ENCODE data around the gene YARS2. TPM values are rescaled to one million over a fixed set of nuclear protein-coding genes. Genes with fewer than 3 reads are reported as not detected.

Gene YARS2
- total RNA-seq, 1 donor, result 23.9 TPM

- H3K36me3 ChIP-seq (ENCODE audit: insufficient read depth, low read length), result peaks cover 29% of the 10 kb centered on the region
- H3K27me3 ChIP-seq (ENCODE audit: insufficient read depth, low read length), result no peaks in the 10 kb centered on the region
- H3K9me3 ChIP-seq (ENCODE audit: low read depth, low read length), result no peaks in the 10 kb centered on the region
- no peak overlapping the region for H3K4me2 ChIP-seq (ENCODE audit: insufficient read depth, low read length)
- no peak overlapping the region for H3K27ac ChIP-seq (ENCODE audit: low read depth, low read length)
- H2AFZ ChIP-seq (ENCODE audit: low read length), result no peak overlapping the region
- no peaks in the 10 kb centered on the region for H3K79me2 ChIP-seq (ENCODE audit: insufficient read depth, low read length)
- H3K4me1 ChIP-seq (ENCODE audit: insufficient read depth, low read length), result no peaks in the 10 kb centered on the region
- no peaks in the 10 kb centered on the region for H4K20me1 ChIP-seq (ENCODE audit: insufficient read depth, low read length)
- DNase-seq (ENCODE audit: insufficient read length, low spot score, missing footprints), result no peak
- H3K4me3 ChIP-seq (ENCODE audit: insufficient read depth, low read length), result no peak overlapping the region
- TF ChIP-seq, protein P1, sequence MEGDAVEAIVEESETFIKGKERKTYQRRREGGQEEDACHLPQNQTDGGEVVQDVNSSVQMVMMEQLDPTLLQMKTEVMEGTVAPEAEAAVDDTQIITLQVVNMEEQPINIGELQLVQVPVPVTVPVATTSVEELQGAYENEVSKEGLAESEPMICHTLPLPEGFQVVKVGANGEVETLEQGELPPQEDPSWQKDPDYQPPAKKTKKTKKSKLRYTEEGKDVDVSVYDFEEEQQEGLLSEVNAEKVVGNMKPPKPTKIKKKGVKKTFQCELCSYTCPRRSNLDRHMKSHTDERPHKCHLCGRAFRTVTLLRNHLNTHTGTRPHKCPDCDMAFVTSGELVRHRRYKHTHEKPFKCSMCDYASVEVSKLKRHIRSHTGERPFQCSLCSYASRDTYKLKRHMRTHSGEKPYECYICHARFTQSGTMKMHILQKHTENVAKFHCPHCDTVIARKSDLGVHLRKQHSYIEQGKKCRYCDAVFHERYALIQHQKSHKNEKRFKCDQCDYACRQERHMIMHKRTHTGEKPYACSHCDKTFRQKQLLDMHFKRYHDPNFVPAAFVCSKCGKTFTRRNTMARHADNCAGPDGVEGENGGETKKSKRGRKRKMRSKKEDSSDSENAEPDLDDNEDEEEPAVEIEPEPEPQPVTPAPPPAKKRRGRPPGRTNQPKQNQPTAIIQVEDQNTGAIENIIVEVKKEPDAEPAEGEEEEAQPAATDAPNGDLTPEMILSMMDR (IDR thresholded peaks at IDR 0.05; ENCODE audit: extremely low read depth, low read depth, low read length), result no peak
Measured at GRCh38 chr12:32718926-32719325, 36.8 kb downstream of the YARS2 start.

DNA sequence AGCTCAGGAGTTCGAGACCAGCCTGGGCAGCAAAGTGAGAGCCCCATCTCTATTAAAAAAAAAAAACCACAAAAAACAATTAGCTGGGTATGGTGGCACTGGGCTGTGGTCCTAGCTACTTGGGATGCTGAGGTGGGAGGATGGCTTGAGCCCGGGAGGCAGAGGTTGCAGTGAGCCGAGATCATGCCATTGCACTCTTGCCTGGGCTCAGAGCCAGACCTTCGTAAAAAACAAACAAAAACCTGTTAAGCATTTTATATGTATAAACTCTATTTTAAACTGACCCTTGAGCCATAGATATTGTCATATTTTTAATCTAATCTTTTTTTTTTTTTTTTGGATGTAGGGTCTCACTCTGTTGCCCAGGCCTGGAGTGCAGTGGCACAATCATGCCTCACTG lies 40.9 kb downstream of the YARS2 start:
- H3K4me2 ChIP-seq (ENCODE audit: insufficient read depth, low read length), result no peak overlapping the region
- H3K27ac ChIP-seq (ENCODE audit: low read depth, low read length), result no peak overlapping the region
- no peak for DNase-seq (ENCODE audit: insufficient read length, low spot score, missing footprints)
- H3K9me3 ChIP-seq (ENCODE audit: low read depth, low read length), result no peaks in the 10 kb centered on the region
- H4K20me1 ChIP-seq (ENCODE audit: insufficient read depth, low read length), result no peaks in the 10 kb centered on the region
- no peak overlapping the region for H2AFZ ChIP-seq (ENCODE audit: low read length)
- H3K27me3 ChIP-seq (ENCODE audit: insufficient read depth, low read length), result no peaks in the 10 kb centered on the region
- H3K4me1 ChIP-seq (ENCODE audit: insufficient read depth, low read length), result no peaks in the 10 kb centered on the region
- no peak overlapping the region for H3K4me3 ChIP-seq (ENCODE audit: insufficient read depth, low read length)
- H3K79me2 ChIP-seq (ENCODE audit: insufficient read depth, low read length), result no peaks in the 10 kb centered on the region
- TF ChIP-seq, protein P1 (IDR thresholded peaks at IDR 0.05; ENCODE audit: extremely low read depth, low read depth, low read length), result no peak
- H3K36me3 ChIP-seq (ENCODE audit: insufficient read depth, low read length), result peaks cover 37% of the 10 kb centered on the region

- H3K27me3 ChIP-seq (ENCODE audit: insufficient read depth, low read length), result no peaks in the 10 kb centered on the region
- no peaks in the 10 kb centered on the region for H3K4me1 ChIP-seq (ENCODE audit: insufficient read depth, low read length)
- H3K9me3 ChIP-seq (ENCODE audit: low read depth, low read length), result no peaks in the 10 kb centered on the region
- no peak overlapping the region for H3K27ac ChIP-seq (ENCODE audit: low read depth, low read length)
- TF ChIP-seq, protein P1 (IDR thresholded peaks at IDR 0.05; ENCODE audit: extremely low read depth, low read depth, low read length), result no peak
- peaks cover 28% of the 10 kb centered on the region for H3K36me3 ChIP-seq (ENCODE audit: insufficient read depth, low read length)
- peaks cover 5% of the 10 kb centered on the region for H3K79me2 ChIP-seq (ENCODE audit: insufficient read depth, low read length)
- no peak overlapping the region for H3K4me3 ChIP-seq (ENCODE audit: insufficient read depth, low read length)
- no peaks in the 10 kb centered on the region for H4K20me1 ChIP-seq (ENCODE audit: insufficient read depth, low read length)
- DNase-seq (ENCODE audit: insufficient read length, low spot score, missing footprints), result no peak
- H3K4me2 ChIP-seq (ENCODE audit: insufficient read depth, low read length), result no peak overlapping the region
- no peak overlapping the region for H2AFZ ChIP-seq (ENCODE audit: low read length)
Measured at GRCh38 chr12:32708926-32709325, 46.8 kb downstream of the YARS2 start.

GRCh38 chr12:32706335-32707024 lies 49.2 kb downstream of the YARS2 start:
- Histone ChIP-seq H4K20me1 (ENCODE audit: insufficient read depth, low read length) (no peaks in the 10 kb centered on the region), H3K9me3 (ENCODE audit: low read depth, low read length) (no peaks in the 10 kb centered on the region), H2AFZ (ENCODE audit: low read length) (no peak overlapping the region), H3K4me2 (ENCODE audit: insufficient read depth, low read length) (no peak overlapping the region), H3K36me3 (ENCODE audit: insufficient read depth, low read length) (peaks cover 24% of the 10 kb centered on the region), H3K4me3 (ENCODE audit: insufficient read depth, low read length) (no peak overlapping the region), H3K4me1 (ENCODE audit: insufficient read depth, low read length) (no peaks in the 10 kb centered on the region), H3K79me2 (ENCODE audit: insufficient read depth, low read length) (peaks cover 12% of the 10 kb centered on the region), H3K27ac (ENCODE audit: low read depth, low read length) (no peak overlapping the region), H3K27me3 (ENCODE audit: insufficient read depth, low read length) (no peaks in the 10 kb centered on the region)
- DNase-seq (ENCODE audit: insufficient read length, low spot score, missing footprints), result no peak
- TF ChIP-seq, protein P1 (IDR thresholded peaks at IDR 0.05; ENCODE audit: extremely low read depth, low read depth, low read length), result no peak
